ENCODE measurements around the gene CAPN12.

GRCh38 chr19:38682195-38682867 is 61.9 kb downstream of the CAPN12 start:
- TF ChIP-seq HSF1 (IDR thresholded peaks at IDR 0.05; ENCODE audit: low read depth, low read length), result no peak
- no peak for TF ChIP-seq CTCF (IDR thresholded peaks at IDR 0.05 in 2 of 3, conservative IDR thresholded peaks at IDR 0.05 in 1 of 3; ENCODE audit: control insufficient read depth in 2 of 3, extremely low read depth in 1 of 3, insufficient read depth in 1 of 3, low read depth in 3 of 3, low read length in 3 of 3)
- TF ChIP-seq SRF (IDR thresholded peaks at IDR 0.05; ENCODE audit: low read depth in 2 of 2, low read length in 2 of 2), result no peak
- no peak for TF ChIP-seq CBX5 (IDR thresholded peaks at IDR 0.05; ENCODE audit: low read depth)
- TF ChIP-seq POLR2AphosphoS5 (IDR thresholded peaks at IDR 0.05; ENCODE audit: low read length), result no peak
- TF ChIP-seq BCLAF1 (IDR thresholded peaks at IDR 0.05), result no peak
- no peak for TF ChIP-seq CREB1 (IDR thresholded peaks at IDR 0.05; ENCODE audit: low read depth)
- no peak for TF ChIP-seq ZNF274 (IDR thresholded peaks at IDR 0.05; ENCODE audit: insufficient read depth, insufficient read length)
- TF ChIP-seq MXI1 (IDR thresholded peaks at IDR 0.05; ENCODE audit: low read depth, low read length), result no peak
- TF ChIP-seq EP300 (IDR thresholded peaks at IDR 0.05; ENCODE audit: borderline replicate concordance in 1 of 2, control insufficient read depth in 1 of 2, low read depth in 2 of 2, low read length in 2 of 2), result no peak
- no peak for TF ChIP-seq POLR2A (IDR thresholded peaks at IDR 0.05; ENCODE audit: low read depth, low read length)

Data from GM12878 (cell line).